GM21576 (cell line): ENCODE measurements around the gene NUPR2.
A peak's percentile ranks its signal among the peaks of the same experiment; 100 is the strongest.
"Not testable (repeated sequence)": the region's sequence is repeated elsewhere in the genome, so short reads cannot be mapped to it uniquely, and the experiment has no call there.

Experiments
- ATAC-seq: cut with Tn5 transposase; IDR thresholded peaks from one replicate; pipeline ENCODE4 v1.9.1; 2021; ENCODE audit warnings: mild to moderate bottlenecking, moderate library complexity; ENCODE audit not compliant: unreplicated experiment

NUPR2 gene

GRCh38 chr7:56115852-56116538 lies at the start of gene NUPR2:
TSS of gene NUPR2 (minus strand) at chr7:56116417. CDS start at chr7:56116314, 103 bp downstream.
- no peak for ATAC-seq

- ATAC-seq: no peak
These were observed 41.1 kb upstream of the NUPR2 start for GRCh38 chr7:56157238-56157790.

GRCh38 chr7:56131062-56131461 lies 14.8 kb upstream of the NUPR2 start:
- not testable (repeated sequence) for ATAC-seq

- no peak for ATAC-seq
These were observed 11.2 kb upstream of the NUPR2 start for GRCh38 chr7:56127241-56127975.

GRCh38 chr7:56125831-56126230 lies 9.6 kb upstream of the NUPR2 start:
- no peak for ATAC-seq

- ATAC-seq: no peak
These were observed 8.8 kb upstream of the NUPR2 start for GRCh38 chr7:56124981-56125380.

GRCh38 chr7:56121440-56121839 lies 5.2 kb upstream of the NUPR2 start:
- ATAC-seq: no peak

- not testable (repeated sequence) for ATAC-seq
These were observed 4.0 kb downstream of the NUPR2 start for GRCh38 chr7:56112244-56112643.

GRCh38 chr7:56110611-56111010 lies 5.6 kb downstream of the NUPR2 start:
- no peak for ATAC-seq

- no peak for ATAC-seq
These were observed 8.3 kb downstream of the NUPR2 start for GRCh38 chr7:56107954-56108258.

- peak; percentile 99 for ATAC-seq
These were observed 9.8 kb downstream of the NUPR2 start, which contains the start of gene CHCHD2 for GRCh38 chr7:56106108-56107073. TSS of gene CHCHD2 (minus strand) at chr7:56106476. CDS start at chr7:56106413, 63 bp downstream.

GRCh38 chr7:56105508-56105907 lies 10.7 kb downstream of the NUPR2 start:
- ATAC-seq: no peak

- ATAC-seq: not testable (repeated sequence)
These were observed 12.1 kb downstream of the NUPR2 start for GRCh38 chr7:56104138-56104537.

- no peak for ATAC-seq
These were observed 16.6 kb downstream of the NUPR2 start for GRCh38 chr7:56099653-56100052.

- ATAC-seq: not testable (repeated sequence)
These were observed 17.8 kb downstream of the NUPR2 start for GRCh38 chr7:56098187-56099008.

- no peak for ATAC-seq
These were observed 18.5 kb downstream of the NUPR2 start for GRCh38 chr7:56097700-56098099.

GRCh38 chr7:56092789-56093531 lies 23.3 kb downstream of the NUPR2 start, which contains the start of gene PHKG1:
TSS of gene PHKG1 (minus strand) at chr7:56092952. CDS start at chr7:56088941, 4,011 bp downstream.
- ATAC-seq: no peak

- not testable (repeated sequence) for ATAC-seq
These were observed 23.8 kb downstream of the NUPR2 start for GRCh38 chr7:56092388-56092787.

GRCh38 chr7:56091591-56091990 lies 24.6 kb downstream of the NUPR2 start:
- ATAC-seq: no peak
